Fibroblast of the aortic adventitia (primary cell): ENCODE data around the gene CREB5. TPM values are rescaled to one million over a fixed set of nuclear protein-coding genes. Genes with fewer than 3 reads are reported as not detected.

Experiments used
- DNase-seq: peaks from one replicate; pipeline ENCODE4 v3.0.0-alpha.2; 2010; ENCODE audit warnings: low read depth
- H3K4me3 ChIP-seq: 2 replicates; pipeline ENCODE4 v1.5.1; 2011; ENCODE audit warnings: low read depth, mild to moderate bottlenecking, control low read depth, low read length, moderate library complexity
- CTCF ChIP-seq: IDR thresholded peaks from 2 replicates; pipeline ENCODE4 v1.5.1; 2011; ENCODE audit warnings: mild to moderate bottlenecking, low read length, control low read depth, inconsistent platforms; ENCODE audit not compliant: insufficient read depth
- total RNA-seq: library from RNA; depleted of rRNA; stranded (reverse); fragments of >200 nt; gene quantifications from 2 replicates; pipeline ENCODE4 v1.2.3, GENCODE V29; 2012; ENCODE audit warnings: low replicate concordance

CREB5 gene
- total RNA-seq, 1 donor: 5.2 TPM

- no peak overlapping the region for H3K4me3 ChIP-seq
- TF ChIP-seq CTCF: no peak
- DNase-seq: no peak
Measured at GRCh38 chr7:28528899-28529298, 116.6 kb downstream of the CREB5 start.

DNA sequence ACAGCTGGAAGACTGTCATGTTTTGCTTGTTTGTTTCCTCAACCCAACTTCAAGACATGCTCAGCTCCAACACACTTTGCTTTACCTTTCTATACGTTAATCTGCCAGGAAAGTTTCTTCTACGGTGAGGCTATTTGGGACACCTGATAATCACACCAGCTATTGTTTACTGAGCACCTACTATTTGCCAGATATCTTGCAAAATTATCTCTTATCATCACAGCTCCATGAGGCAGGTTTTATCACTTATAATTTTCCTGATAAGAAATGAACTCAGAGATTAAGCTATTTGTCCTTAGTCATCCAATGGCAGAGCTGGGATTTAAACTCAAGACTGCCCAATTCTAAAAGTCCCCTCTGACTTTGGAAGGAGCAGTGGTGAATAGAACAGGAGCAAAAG, 117.4 kb downstream of the CREB5 start:
- TF ChIP-seq CTCF: no peak

GRCh38 chr7:28530175-28530802, 118.0 kb downstream of the CREB5 start:
- no peak for TF ChIP-seq CTCF
- no peak overlapping the region for H3K4me3 ChIP-seq
- no peak for DNase-seq

More for the DNA sequence above, 117.4 kb downstream of the CREB5 start:
- DNase-seq: no peak
- no peak overlapping the region for H3K4me3 ChIP-seq

GRCh38 chr7:28530803-28531175, 118.5 kb downstream of the CREB5 start:
- DNase-seq: no peak
- TF ChIP-seq CTCF: no peak
- no peak overlapping the region for H3K4me3 ChIP-seq

DNA sequence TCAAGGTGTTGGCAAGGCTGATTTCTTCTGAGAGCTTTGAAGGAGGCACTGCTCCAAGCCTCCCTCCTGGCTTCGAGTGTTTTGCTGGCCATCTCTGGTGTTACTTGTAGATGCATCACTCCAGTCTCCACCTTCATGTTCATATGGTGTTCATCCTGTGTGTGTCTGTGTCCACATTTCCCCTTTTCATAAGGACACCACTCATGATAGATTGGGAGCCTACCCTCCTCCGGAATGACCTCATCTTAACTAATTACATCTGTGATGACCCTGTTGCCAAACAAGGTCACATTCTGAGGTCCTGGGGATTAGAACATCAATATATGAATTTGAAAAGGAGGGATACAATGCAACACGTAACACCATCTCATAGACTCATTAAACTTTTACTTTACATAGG, 119.0 kb downstream of the CREB5 start:
- no peak for TF ChIP-seq CTCF
- no peak for DNase-seq
- no peak overlapping the region for H3K4me3 ChIP-seq

GRCh38 chr7:28532181-28532580, 119.9 kb downstream of the CREB5 start:
- no peak for DNase-seq
- H3K4me3 ChIP-seq: no peak overlapping the region
- TF ChIP-seq CTCF: no peak

DNA sequence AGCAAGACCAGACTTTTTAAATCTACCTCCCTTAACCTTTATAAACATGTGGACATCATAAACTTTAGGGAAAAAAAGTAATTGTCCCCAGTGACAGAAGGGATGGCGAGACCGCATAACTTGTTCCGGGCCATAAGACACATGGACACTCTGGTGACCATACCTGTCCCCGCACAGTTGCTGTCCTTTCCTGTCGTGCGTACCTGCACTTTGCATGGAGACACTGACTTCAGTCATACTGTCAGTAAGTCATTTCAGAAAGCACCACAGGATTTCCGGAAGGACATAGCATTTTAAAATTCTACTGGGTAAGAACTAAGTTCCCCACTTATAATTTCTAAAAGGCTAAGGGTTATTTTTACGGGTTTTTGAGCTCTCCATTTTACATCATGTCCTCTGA, 120.9 kb downstream of the CREB5 start:
- no peak overlapping the region for H3K4me3 ChIP-seq
- TF ChIP-seq CTCF: no peak
- no peak for DNase-seq
